ENCODE measurements around the gene PDXK.
"Not testable (repeated sequence)": the region's sequence is repeated elsewhere in the genome, so short reads cannot be mapped to it uniquely, and the experiment has no call there.

DNA sequence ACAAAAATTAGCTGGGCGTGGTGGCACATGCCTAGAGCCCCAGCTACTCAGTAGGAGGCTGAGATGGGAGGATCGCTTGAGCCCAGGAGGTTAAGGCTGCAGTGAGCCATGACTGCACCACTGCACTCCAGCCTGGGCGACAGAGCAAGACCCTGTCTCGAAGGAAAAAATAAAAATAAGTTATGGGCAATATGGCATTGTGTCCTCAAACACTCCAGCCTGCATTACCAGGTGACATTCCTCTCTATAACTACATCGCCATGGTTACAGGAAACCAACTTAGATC, 19.5 kb upstream of the PDXK start:
- TF ChIP-seq, protein P1, sequence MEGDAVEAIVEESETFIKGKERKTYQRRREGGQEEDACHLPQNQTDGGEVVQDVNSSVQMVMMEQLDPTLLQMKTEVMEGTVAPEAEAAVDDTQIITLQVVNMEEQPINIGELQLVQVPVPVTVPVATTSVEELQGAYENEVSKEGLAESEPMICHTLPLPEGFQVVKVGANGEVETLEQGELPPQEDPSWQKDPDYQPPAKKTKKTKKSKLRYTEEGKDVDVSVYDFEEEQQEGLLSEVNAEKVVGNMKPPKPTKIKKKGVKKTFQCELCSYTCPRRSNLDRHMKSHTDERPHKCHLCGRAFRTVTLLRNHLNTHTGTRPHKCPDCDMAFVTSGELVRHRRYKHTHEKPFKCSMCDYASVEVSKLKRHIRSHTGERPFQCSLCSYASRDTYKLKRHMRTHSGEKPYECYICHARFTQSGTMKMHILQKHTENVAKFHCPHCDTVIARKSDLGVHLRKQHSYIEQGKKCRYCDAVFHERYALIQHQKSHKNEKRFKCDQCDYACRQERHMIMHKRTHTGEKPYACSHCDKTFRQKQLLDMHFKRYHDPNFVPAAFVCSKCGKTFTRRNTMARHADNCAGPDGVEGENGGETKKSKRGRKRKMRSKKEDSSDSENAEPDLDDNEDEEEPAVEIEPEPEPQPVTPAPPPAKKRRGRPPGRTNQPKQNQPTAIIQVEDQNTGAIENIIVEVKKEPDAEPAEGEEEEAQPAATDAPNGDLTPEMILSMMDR (IDR thresholded peaks at IDR 0.05) = not testable (repeated sequence)
- not testable (repeated sequence) for TF ChIP-seq POLR2A (IDR thresholded peaks at IDR 0.05)

Measured in testis (tissue), 2 donors.